ENCODE measurements around the gene HSPB2. TPM values are rescaled to one million over a fixed set of nuclear protein-coding genes. Genes with fewer than 3 reads are reported as not detected.

The HSPB2 gene, protein sequence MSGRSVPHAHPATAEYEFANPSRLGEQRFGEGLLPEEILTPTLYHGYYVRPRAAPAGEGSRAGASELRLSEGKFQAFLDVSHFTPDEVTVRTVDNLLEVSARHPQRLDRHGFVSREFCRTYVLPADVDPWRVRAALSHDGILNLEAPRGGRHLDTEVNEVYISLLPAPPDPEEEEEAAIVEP
- total RNA-seq, result 0.21 and 0.62 TPM in 2 replicates

DNA sequence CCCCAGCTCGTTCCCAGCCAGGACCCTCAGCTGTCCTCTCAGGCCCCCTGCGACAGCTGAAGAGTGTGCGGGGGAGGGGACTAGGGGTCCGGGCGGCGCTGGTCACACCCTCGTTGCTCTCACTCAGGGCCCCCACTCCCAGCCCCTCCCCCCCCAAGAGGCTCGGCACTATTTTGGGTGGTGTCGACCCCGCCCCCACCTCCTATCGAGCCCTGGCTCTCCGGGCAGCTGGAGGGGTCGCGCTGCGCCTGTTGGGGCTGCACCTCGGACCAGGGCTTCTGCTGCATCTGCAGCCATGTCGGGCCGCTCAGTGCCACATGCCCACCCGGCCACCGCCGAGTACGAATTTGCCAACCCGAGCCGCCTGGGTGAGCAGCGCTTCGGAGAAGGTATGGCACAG, at the start of gene HSPB2:
Gene HSPB2, plus strand, starts transcription at position 200 of the 400 bp plus-strand sequence. Its CDS starts 96 bp downstream, at position 296.
- Histone ChIP-seq H3K27me3 (ENCODE audit: control insufficient read depth, insufficient read depth, low read length) (no peaks in the 10 kb centered on the region), H3K36me3 (ENCODE audit: control insufficient read depth, insufficient read depth, low read length) (no peaks in the 10 kb centered on the region), H3K4me3 (ENCODE audit: low read depth, low read length) (no peak within 1 kb of the TSS)
- TF ChIP-seq, protein P1, sequence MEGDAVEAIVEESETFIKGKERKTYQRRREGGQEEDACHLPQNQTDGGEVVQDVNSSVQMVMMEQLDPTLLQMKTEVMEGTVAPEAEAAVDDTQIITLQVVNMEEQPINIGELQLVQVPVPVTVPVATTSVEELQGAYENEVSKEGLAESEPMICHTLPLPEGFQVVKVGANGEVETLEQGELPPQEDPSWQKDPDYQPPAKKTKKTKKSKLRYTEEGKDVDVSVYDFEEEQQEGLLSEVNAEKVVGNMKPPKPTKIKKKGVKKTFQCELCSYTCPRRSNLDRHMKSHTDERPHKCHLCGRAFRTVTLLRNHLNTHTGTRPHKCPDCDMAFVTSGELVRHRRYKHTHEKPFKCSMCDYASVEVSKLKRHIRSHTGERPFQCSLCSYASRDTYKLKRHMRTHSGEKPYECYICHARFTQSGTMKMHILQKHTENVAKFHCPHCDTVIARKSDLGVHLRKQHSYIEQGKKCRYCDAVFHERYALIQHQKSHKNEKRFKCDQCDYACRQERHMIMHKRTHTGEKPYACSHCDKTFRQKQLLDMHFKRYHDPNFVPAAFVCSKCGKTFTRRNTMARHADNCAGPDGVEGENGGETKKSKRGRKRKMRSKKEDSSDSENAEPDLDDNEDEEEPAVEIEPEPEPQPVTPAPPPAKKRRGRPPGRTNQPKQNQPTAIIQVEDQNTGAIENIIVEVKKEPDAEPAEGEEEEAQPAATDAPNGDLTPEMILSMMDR (IDR thresholded peaks at IDR 0.05; ENCODE audit: insufficient read depth, low read length, poor library complexity, severe bottlenecking), result no peak
- no peak for DNase-seq (ENCODE audit: low read depth)

DNA sequence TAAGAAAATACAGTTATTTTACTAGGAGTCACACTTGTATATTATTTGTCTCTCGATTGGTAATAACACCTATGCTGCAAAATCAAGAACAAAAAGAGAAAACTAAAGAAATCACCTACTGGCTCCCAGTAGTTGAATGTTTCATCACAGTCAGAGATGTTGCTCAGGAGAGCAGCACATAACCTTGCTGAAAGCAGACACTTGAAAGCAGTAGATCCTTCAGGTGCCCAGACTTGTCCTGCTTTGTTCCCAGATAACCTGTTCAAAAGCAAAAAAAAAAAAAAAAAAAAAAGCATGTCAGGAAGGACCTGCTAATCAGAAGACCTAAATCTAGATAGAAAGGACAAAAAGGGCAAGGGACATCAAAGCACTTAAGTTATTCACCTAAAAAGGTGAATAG, 42.4 kb upstream of the HSPB2 start:
- TF ChIP-seq, protein P1 (IDR thresholded peaks at IDR 0.05; ENCODE audit: insufficient read depth, low read length, poor library complexity, severe bottlenecking), result no peak
- no peaks in the 10 kb centered on the region for H3K36me3 ChIP-seq (ENCODE audit: control insufficient read depth, insufficient read depth, low read length)
- H3K4me3 ChIP-seq (ENCODE audit: low read depth, low read length), result no peak overlapping the region
- DNase-seq (ENCODE audit: low read depth), result no peak
- no peaks in the 10 kb centered on the region for H3K27me3 ChIP-seq (ENCODE audit: control insufficient read depth, insufficient read depth, low read length)

DNA sequence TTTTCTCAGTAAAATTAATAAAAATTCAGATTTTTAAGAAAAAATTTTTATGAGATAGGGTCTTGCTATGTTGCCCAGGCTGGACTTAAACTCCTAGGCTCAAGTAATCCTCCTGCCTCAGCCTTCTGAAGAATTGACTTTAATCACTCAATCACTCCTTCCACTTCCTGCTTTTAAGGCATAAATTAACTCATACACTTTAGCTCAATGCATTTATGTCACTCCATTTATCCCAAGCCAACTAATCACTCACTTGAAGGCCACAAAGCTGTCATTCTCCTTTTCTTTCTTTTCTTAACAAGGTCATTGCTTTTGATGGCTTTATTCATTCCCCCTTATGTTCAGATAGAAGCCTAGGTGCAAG, 42.0 kb upstream of the HSPB2 start:
- Histone ChIP-seq H3K4me3 (ENCODE audit: low read depth, low read length) (peak overlapping the region; percentile 62), H3K27me3 (ENCODE audit: control insufficient read depth, insufficient read depth, low read length) (no peaks in the 10 kb centered on the region), H3K36me3 (ENCODE audit: control insufficient read depth, insufficient read depth, low read length) (no peaks in the 10 kb centered on the region)
- no peak for DNase-seq (ENCODE audit: low read depth)
- TF ChIP-seq, protein P1 (IDR thresholded peaks at IDR 0.05; ENCODE audit: insufficient read depth, low read length, poor library complexity, severe bottlenecking), result no peak

DNA sequence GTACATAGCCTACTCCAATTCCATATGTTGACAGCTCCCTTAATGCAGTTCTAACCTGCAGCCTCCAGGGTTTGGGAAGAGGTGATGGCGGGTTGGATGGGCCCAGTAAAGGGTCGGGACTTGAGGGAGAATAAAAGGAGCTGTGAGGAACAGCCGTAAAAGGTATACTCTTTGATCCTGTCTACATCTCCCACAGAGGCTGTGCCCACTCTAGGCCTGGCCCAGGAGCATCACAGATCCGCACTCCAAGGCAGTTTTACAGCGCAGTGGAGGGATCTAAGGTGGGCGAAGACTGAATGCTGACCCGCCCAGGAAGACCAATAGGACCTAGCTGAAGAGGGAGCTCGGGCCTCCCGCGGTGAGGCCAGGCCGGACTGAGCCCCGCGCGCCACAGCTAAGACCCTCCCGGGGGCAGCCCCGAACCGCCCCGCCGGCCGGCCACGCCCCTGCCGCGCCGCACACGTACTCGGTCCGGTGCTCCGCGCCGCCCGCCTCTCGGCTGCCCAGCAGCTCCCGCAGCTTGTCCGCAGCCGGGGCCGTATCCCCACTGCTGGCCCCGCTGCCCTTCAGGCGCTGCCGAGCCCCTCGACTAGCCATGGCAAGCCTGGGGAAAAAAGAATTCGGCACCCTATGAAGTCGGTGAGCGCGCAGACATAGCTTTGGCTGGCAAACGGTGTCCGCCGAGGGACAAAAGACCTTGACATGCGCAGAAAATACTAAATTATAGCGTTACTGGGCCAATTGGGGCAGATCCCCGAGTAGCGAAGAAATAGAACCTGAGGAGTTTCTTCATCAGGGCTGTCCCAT, 41.4 kb upstream of the HSPB2 start, which contains the start of gene ALG9:
Gene ALG9, minus strand, starts transcription at position 696 of the 807 bp plus-strand sequence. Its CDS starts 99 bp downstream, at position 597.
- H3K36me3 ChIP-seq (ENCODE audit: control insufficient read depth, insufficient read depth, low read length), result no peaks in the 10 kb centered on the region
- TF ChIP-seq, protein P1 (IDR thresholded peaks at IDR 0.05; ENCODE audit: insufficient read depth, low read length, poor library complexity, severe bottlenecking), result peak; percentile 23
- no peak for DNase-seq (ENCODE audit: low read depth)
- H3K27me3 ChIP-seq (ENCODE audit: control insufficient read depth, insufficient read depth, low read length), result no peaks in the 10 kb centered on the region
- peak within 1 kb of the TSS; percentile 62 for H3K4me3 ChIP-seq (ENCODE audit: low read depth, low read length)

DNA sequence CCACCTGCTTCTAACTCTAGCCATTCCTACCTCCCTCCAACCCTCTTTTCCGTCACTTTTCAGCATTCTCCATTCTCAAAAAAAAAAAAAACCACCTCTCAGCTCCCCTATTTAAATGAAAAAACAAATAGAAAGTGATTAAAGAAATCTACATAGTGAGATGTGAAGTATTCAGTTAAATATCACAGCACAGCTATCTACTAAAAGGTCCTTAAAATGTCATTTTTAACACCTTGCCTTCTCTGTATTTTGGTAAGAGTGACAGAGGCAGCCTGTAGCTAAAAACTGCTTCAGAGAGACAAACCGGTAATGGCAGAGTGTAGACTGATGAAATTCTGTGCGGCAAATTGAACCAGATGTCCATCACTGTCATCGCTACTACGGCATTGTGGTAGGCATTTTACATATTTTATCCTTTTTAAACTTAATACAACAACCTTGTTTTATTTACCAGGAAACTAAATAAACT, 40.8 kb upstream of the HSPB2 start:
- Histone ChIP-seq H3K4me3 (ENCODE audit: low read depth, low read length) (peak overlapping the region; percentile 62), H3K27me3 (ENCODE audit: control insufficient read depth, insufficient read depth, low read length) (no peaks in the 10 kb centered on the region), H3K36me3 (ENCODE audit: control insufficient read depth, insufficient read depth, low read length) (no peaks in the 10 kb centered on the region)
- TF ChIP-seq, protein P1 (IDR thresholded peaks at IDR 0.05; ENCODE audit: insufficient read depth, low read length, poor library complexity, severe bottlenecking), result no peak
- no peak for DNase-seq (ENCODE audit: low read depth)
